NCI-H82 treated with DMSO at 0.1 percent for 48 hours (cell line): ENCODE measurements around the gene OTUD1.

ENCODE experiments used
- DNase-seq: peaks from one replicate; lab custom pipeline; 2025; ENCODE audit not compliant: unreplicated experiment; lab: John Stamatoyannopoulos, UW

OTUD1 gene

GRCh38 chr10:23421397-23421796 lies 17.5 kb upstream of the OTUD1 start:
- no peak for DNase-seq

- no peak for DNase-seq
Measured at GRCh38 chr10:23422003-23422411, 16.9 kb upstream of the OTUD1 start.

GRCh38 chr10:23432166-23432565 lies 6.7 kb upstream of the OTUD1 start:
- DNase-seq: no peak

- no peak for DNase-seq
Measured at GRCh38 chr10:23432639-23433038, 6.2 kb upstream of the OTUD1 start.

GRCh38 chr10:23433701-23434100 lies 5.2 kb upstream of the OTUD1 start:
- no peak for DNase-seq

DNA sequence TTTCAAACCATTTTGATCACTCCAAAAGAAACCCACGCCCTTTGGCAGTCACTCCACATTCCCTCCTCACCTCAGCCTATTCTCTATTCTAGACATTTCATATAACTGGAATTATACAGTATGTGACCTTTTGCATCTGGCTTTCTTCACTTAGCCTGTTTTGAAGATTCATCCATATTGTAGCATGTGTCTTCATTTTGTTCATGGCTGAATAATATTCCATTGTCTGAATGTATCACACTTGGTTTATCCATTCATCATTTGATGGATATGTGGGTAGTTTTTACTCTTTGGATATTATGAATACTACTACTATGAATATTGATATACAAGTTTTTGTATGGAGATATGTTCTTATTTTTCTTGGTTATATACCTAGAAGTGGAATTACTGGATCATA lies 3.5 kb upstream of the OTUD1 start:
- DNase-seq: no peak

DNA sequence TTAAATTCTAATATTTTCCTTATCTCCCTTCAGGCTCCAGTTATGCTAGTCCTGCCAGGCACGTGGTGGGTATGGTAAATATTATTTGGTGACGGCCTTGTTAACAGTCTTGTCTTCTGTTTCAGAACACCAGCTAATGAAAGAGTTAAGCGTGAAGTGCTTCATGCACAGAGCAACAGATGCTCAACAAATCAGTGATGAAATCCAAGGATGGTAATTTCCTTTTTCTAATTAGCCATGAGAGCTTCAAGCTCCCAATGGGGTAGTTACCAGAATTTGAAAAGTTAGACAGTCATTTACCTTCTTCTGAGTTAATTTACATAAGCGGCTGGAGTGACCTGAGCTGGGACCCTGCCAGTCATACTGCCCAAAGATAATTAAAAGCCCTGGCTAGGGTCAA lies 1.9 kb upstream of the OTUD1 start:
- no peak for DNase-seq

- no peak for DNase-seq
Measured at GRCh38 chr10:23437963-23438546, 820 bp upstream of the OTUD1 start.

DNA sequence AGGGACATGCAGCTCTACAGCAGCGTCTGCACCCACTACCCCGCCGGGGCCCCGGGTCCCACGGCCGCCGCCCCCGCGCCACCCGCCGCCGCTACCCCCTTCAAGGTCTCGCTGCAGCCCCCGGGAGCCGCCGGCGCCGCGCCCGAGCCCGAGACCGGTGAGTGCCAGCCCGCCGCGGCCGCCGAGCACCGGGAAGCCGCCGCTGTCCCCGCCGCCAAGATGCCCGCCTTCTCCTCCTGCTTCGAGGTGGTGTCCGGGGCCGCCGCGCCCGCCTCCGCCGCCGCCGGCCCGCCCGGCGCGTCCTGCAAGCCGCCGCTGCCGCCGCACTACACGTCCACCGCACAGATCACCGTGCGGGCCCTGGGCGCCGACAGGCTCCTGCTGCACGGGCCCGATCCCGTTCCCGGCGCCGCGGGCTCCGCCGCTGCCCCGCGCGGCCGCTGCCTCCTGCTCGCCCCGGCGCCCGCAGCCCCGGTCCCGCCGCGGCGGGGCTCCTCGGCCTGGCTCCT lies 631 bp downstream of the OTUD1 start:
- no peak for DNase-seq

GRCh38 chr10:23439961-23440889 lies 1.4 kb downstream of the OTUD1 start:
- no peak for DNase-seq

- DNase-seq: no peak
Measured at GRCh38 chr10:23441251-23441650, 2.4 kb downstream of the OTUD1 start.

GRCh38 chr10:23442936-23443335 lies 4.1 kb downstream of the OTUD1 start:
- DNase-seq: no peak

- DNase-seq: no peak
Measured at GRCh38 chr10:23445591-23445990, 6.7 kb downstream of the OTUD1 start.

DNA sequence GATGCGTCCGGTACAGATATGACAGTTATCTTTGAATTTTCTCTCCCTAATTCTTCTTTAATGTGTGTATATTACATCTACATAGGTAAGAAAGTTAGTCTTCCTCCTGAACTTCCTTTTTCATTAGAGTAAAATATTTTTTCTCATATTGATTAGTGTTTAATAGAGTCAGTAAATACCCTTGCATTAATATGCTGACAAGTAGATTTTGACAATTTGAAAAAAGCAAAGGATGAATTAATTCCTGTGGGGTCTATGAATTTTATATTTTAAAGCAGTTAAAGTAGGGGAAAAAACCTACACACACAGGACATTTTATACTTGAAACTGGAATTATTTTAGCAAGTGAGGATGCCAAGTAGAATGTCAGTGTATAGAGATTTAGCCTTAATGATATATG lies 9.4 kb downstream of the OTUD1 start:
- no peak for DNase-seq

DNA sequence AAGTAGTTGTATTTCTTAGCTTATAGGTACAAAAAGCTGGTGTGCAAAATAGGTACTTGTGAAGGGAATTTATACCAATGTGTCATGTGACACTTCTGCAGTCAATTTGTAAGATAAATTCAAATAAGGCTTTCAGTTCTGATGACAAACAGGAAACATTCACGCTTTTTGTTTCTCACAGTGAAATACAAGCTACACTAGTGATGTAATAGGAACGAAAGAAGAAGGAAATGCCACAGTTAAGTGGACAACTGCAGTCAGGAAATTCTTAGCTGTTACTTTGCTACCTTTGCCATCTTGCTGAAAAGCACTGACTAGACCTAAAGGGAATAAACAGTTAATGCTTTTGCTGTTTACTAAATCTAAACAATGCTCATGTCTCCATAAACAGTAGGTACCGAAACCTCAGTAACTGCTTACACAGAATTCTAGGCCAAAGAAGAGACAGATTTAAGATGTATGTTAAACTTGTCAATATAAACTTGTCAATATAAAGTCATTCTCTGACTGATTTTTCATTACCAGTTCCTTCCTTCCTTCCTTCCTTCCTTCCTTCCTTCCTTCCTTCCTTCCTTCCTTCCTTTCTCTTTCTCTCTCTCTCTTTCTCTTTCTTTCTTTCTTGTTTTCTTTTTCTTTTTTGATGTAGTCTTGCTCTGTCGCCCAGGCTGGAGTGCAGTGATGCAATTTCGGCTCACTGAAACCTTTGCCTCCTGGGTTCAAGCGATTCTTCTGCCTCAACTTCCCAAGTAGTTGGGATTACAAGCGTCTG lies 10.1 kb downstream of the OTUD1 start:
- DNase-seq: no peak

DNA sequence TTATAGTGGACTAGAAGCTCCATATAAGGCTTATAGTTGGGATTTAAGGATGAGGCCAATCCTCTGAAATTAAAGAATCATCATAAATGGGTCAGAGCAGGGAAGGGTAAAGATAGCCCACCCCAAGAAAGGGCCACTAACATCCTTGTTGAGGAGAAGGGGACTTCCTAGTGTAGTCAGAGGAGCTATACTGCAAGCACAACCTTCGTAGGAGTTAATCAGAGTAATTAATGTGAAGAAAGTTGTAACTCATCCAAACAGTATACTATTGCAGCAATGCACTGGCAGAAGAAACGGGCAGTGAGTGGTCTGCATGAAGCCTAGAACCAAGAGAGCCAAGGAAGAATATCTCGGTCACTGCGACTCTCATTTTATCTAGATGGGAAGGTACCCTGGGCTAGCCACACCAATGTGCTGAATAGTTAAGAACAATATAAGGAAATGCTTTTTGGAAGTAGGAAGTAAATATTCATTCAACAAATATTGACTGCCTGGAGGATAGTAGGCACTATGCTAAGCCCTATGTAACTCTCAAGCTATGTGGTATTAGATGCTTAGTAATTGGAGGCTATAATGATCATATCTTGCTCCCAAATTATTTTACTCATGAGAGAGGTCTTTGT lies 13.3 kb downstream of the OTUD1 start:
- no peak for DNase-seq

- DNase-seq: no peak
Measured at GRCh38 chr10:23453465-23453864, 14.6 kb downstream of the OTUD1 start.

DNA sequence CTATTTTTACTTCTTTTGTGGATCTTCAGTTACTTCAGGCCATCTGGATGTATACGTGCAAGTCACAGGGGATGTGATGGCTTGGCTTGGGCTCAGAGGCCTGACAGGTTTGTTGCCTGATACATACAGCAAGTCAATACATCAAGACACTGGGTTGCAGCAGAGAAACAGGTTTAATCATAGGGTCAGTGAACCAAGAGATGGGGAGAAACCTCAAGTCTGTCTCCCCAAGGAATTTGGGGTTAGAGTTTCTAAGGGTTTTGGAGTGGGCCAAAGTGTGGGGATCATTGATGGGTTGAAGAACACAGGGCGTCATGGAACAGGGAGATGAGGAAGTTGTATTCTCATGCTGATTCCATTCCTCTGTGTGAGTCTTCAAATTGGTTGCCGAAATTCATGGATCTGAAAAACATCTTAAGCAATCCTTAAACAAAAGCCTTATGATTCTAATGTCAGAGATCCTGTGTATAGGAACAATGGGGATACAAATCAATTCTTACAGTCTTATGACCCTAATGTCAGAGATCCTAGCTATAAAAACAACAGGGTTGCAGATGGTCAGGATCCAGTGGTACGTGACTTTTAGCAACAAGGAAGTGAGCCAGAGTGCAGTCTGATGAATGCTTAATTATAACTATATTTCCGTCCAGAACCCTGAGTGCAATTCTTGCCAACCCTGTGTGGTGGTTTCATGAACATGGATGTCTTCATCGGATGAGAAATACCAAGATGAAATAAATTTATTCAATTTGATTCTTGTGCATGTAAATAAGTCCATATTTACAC lies 18.9 kb downstream of the OTUD1 start:
- no peak for DNase-seq

DNA sequence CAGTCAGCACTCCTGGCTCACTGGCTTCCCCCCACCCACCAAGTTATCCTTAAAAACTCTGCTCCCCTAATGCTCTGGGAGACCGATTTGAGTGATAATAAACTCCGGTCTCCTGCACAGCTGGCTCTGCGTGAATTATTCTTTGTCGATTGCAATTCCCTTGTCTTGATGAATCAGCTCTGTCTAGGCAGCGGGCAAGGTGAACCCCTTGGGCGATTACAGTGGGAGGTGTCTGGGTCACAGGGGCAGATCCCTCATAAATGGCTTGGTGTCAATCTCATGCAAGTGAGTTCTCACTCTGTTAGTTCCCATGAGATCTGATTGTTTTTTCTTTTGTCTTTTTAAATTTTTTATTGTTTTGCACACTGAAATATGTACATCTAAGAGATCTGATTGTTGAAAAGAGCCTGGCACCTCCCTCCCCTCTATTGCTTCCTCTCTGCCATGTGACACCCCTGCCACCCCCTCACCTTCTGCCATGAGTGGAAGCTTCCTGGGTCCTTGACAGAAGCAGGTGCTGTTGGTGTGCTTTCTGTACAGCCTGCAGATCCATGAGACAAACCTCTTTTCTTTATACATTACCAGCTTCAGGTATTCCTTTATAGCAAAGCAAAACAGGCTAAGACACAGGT lies 20.5 kb downstream of the OTUD1 start:
- DNase-seq: no peak

DNA sequence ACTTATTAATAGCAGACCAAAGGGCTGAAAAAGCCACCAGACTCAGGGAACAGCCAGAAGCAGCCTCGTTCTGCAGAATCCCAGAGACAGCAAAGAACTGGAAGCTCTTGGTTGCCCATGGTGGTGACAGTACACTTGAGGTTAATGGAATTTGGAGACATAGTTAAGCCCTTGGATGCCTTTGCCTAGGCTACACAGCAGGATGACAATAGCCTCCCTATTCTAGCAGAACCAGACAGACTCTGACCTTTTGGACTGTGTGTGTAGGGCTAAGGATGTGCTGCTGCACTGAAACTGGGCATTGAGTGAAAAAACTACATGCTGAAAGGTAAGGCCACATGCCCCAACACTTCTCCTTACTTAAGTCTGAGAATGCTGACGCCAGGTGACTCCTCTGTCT lies 22.7 kb downstream of the OTUD1 start:
- DNase-seq: no peak
